ENCODE measurements around the gene TGOLN2.
"Not testable (repeated sequence)": the region's sequence is repeated elsewhere in the genome, so short reads cannot be mapped to it uniquely, and the experiment has no call there.

Gene TGOLN2

GRCh38 chr2:85347599-85347998 lies 19.8 kb upstream of the TGOLN2 start:
- Mint-ChIP-seq H3K27ac (no peak overlapping the region), H3K27me3 (no peaks in the 10 kb centered on the region), H3K4me1 (ENCODE audit: low read depth) (peaks cover under 1% of the 10 kb centered on the region), H3K9me3 (no peaks in the 10 kb centered on the region), H3K4me3 (no peak overlapping the region), H3K36me3 (ENCODE audit: low read depth) (peaks cover 38% of the 10 kb centered on the region)

GRCh38 chr2:85344356-85344954 lies 16.7 kb upstream of the TGOLN2 start:
- Mint-ChIP-seq H3K27me3 (no peaks in the 10 kb centered on the region), H3K27ac (no peak overlapping the region), H3K4me1 (ENCODE audit: low read depth) (no peaks in the 10 kb centered on the region), H3K36me3 (ENCODE audit: low read depth) (peaks cover 19% of the 10 kb centered on the region), H3K4me3 (no peak overlapping the region), H3K9me3 (no peaks in the 10 kb centered on the region)

GRCh38 chr2:85343207-85343895 lies 15.6 kb upstream of the TGOLN2 start:
- H3K27me3 Mint-ChIP-seq; H3K9me3 Mint-ChIP-seq; H3K4me1 Mint-ChIP-seq (ENCODE audit: low read depth); H3K4me3 Mint-ChIP-seq; H3K27ac Mint-ChIP-seq: not testable (repeated sequence)
- H3K36me3 Mint-ChIP-seq (ENCODE audit: low read depth), result peaks cover 14% of the 10 kb centered on the region

- Mint-ChIP-seq H3K27ac (no peak overlapping the region), H3K4me1 (ENCODE audit: low read depth) (no peaks in the 10 kb centered on the region), H3K4me3 (no peak overlapping the region), H3K9me3 (no peaks in the 10 kb centered on the region), H3K27me3 (no peaks in the 10 kb centered on the region), H3K36me3 (ENCODE audit: low read depth) (peaks cover 14% of the 10 kb centered on the region)
These were observed 14.4 kb upstream of the TGOLN2 start for GRCh38 chr2:85342156-85342555.

- Mint-ChIP-seq H3K36me3 (ENCODE audit: low read depth) (peaks cover 9% of the 10 kb centered on the region), H3K4me3 (no peak overlapping the region), H3K4me1 (ENCODE audit: low read depth) (no peaks in the 10 kb centered on the region), H3K27ac (no peak overlapping the region), H3K27me3 (no peaks in the 10 kb centered on the region), H3K9me3 (no peaks in the 10 kb centered on the region)
These were observed 13.7 kb upstream of the TGOLN2 start for GRCh38 chr2:85341269-85342029.

GRCh38 chr2:85340034-85340892 lies 12.5 kb upstream of the TGOLN2 start:
- Mint-ChIP-seq H3K27ac (no peak overlapping the region), H3K4me1 (ENCODE audit: low read depth) (no peaks in the 10 kb centered on the region), H3K27me3 (no peaks in the 10 kb centered on the region), H3K36me3 (ENCODE audit: low read depth) (peaks cover 6% of the 10 kb centered on the region), H3K9me3 (no peaks in the 10 kb centered on the region), H3K4me3 (no peak overlapping the region)

- Mint-ChIP-seq H3K9me3 (no peaks in the 10 kb centered on the region), H3K4me3 (no peak overlapping the region), H3K36me3 (ENCODE audit: low read depth) (no peaks in the 10 kb centered on the region), H3K4me1 (ENCODE audit: low read depth) (peaks cover 8% of the 10 kb centered on the region), H3K27ac (no peak overlapping the region), H3K27me3 (no peaks in the 10 kb centered on the region)
These were observed 7.1 kb upstream of the TGOLN2 start for GRCh38 chr2:85334928-85335327.

GRCh38 chr2:85333877-85334276 lies 6.1 kb upstream of the TGOLN2 start:
- not testable (repeated sequence) for H3K4me3 Mint-ChIP-seq; H3K36me3 Mint-ChIP-seq (ENCODE audit: low read depth); H3K27me3 Mint-ChIP-seq; H3K9me3 Mint-ChIP-seq; H3K27ac Mint-ChIP-seq
- peaks cover 16% of the 10 kb centered on the region for H3K4me1 Mint-ChIP-seq (ENCODE audit: low read depth)

- Mint-ChIP-seq H3K4me1 (ENCODE audit: low read depth) (peaks cover 19% of the 10 kb centered on the region), H3K36me3 (ENCODE audit: low read depth) (peaks cover 13% of the 10 kb centered on the region), H3K4me3 (no peak overlapping the region), H3K27ac (no peak overlapping the region), H3K27me3 (no peaks in the 10 kb centered on the region), H3K9me3 (no peaks in the 10 kb centered on the region)
These were observed 3.2 kb upstream of the TGOLN2 start for GRCh38 chr2:85330839-85331636.

GRCh38 chr2:85329701-85330100 lies 1.9 kb upstream of the TGOLN2 start:
- Mint-ChIP-seq H3K27ac (peak overlapping the region; percentile 57), H3K36me3 (ENCODE audit: low read depth) (peaks cover 27% of the 10 kb centered on the region), H3K4me3 (peak overlapping the region; percentile 98), H3K4me1 (ENCODE audit: low read depth) (peaks cover 26% of the 10 kb centered on the region)
- not testable (repeated sequence) for H3K27me3 Mint-ChIP-seq, H3K9me3 Mint-ChIP-seq

- Mint-ChIP-seq H3K27ac (peak overlapping the region; percentile 57), H3K4me3 (peak overlapping the region; percentile 98)
These were observed 1.4 kb upstream of the TGOLN2 start for GRCh38 chr2:85329181-85329651.

GRCh38 chr2:85327160-85327821 lies 498 bp downstream of the TGOLN2 start:
- H3K36me3 Mint-ChIP-seq (ENCODE audit: low read depth), result peaks cover 47% of the 10 kb centered on the region
- peaks cover 50% of the 10 kb centered on the region for H3K4me1 Mint-ChIP-seq (ENCODE audit: low read depth)
- H3K27ac Mint-ChIP-seq, result peak overlapping the region; percentile 99
- H3K27me3 Mint-ChIP-seq, result no peaks in the 10 kb centered on the region
- no peaks in the 10 kb centered on the region for H3K9me3 Mint-ChIP-seq
- peak overlapping the region; percentile 98 for H3K4me3 Mint-ChIP-seq

More at GRCh38 chr2:85329181-85329651, 1.4 kb upstream of the TGOLN2 start:
- peaks cover 31% of the 10 kb centered on the region for H3K4me1 Mint-ChIP-seq (ENCODE audit: low read depth)
- H3K27me3 Mint-ChIP-seq, result no peaks in the 10 kb centered on the region
- no peaks in the 10 kb centered on the region for H3K9me3 Mint-ChIP-seq
- H3K36me3 Mint-ChIP-seq (ENCODE audit: low read depth), result peaks cover 31% of the 10 kb centered on the region

- Mint-ChIP-seq H3K9me3 (no peaks in the 10 kb centered on the region), H3K27me3 (no peaks in the 10 kb centered on the region), H3K4me3 (peak overlapping the region; percentile 98), H3K27ac (peak overlapping the region; percentile 99), H3K36me3 (ENCODE audit: low read depth) (peaks cover 54% of the 10 kb centered on the region), H3K4me1 (ENCODE audit: low read depth) (peaks cover 57% of the 10 kb centered on the region)
These were observed 1.2 kb downstream of the TGOLN2 start for GRCh38 chr2:85326406-85327159.
